GM23338 (cell line): ENCODE data around the gene ZBTB20. TPM values are rescaled to one million over a fixed set of nuclear protein-coding genes. Genes with fewer than 3 reads are reported as not detected.

Experiments used
- ATAC-seq: fragments of 200-7000 bp; cut with Tn5 transposase; 3 replicates; pipeline ENCODE4 v1.9.1; 2020
- DNase-seq: peaks from one replicate; pipeline ENCODE4 v3.0.0-alpha.2; 2015; ENCODE audit warnings: low spot score
- H2AFZ ChIP-seq: fragments of 200-600 bp; sonication (generic); 2 replicates; pipeline ENCODE4 v1.8.0; 2016; ENCODE audit warnings: antibody characterized with exemption, mild to moderate bottlenecking, moderate library complexity
- H3F3A ChIP-seq: fragments of 200-600 bp; sonication (generic); replicated peaks from 2 replicates; pipeline ENCODE4 v1.8.0; 2017; ENCODE audit warnings: antibody characterized with exemption, mixed run types, low read depth
- H3K27ac ChIP-seq: fragments of 200-600 bp; sonication (generic); 2 replicates; pipeline ENCODE4 v1.6.1; 2016; ENCODE audit warnings: low read depth
- H3K27me3 ChIP-seq: fragments of 200-600 bp; sonication (generic); 2 replicates; pipeline ENCODE4 v1.8.0; 2016; ENCODE audit warnings: mild to moderate bottlenecking, mixed run types, moderate library complexity; ENCODE audit not compliant: insufficient read depth
- H3K36me3 ChIP-seq: fragments of 200-600 bp; sonication (generic); 2 replicates; pipeline ENCODE4 v1.8.0; 2016; ENCODE audit warnings: mild to moderate bottlenecking; ENCODE audit not compliant: insufficient read depth
- H3K4me1 ChIP-seq: fragments of 200-600 bp; sonication (generic); 2 replicates; pipeline ENCODE4 v1.8.0; 2016; ENCODE audit warnings: mild to moderate bottlenecking, moderate library complexity; ENCODE audit not compliant: insufficient read depth
- H3K4me2 ChIP-seq: fragments of 200-600 bp; sonication (generic); 2 replicates; pipeline ENCODE4 v1.7.1; 2017; ENCODE audit warnings: mixed run types
- H3K4me3 ChIP-seq: fragments of 200-600 bp; sonication (generic); 2 replicates; pipeline ENCODE4 v1.6.1; 2016; ENCODE audit warnings: mixed run types
- H3K79me2 ChIP-seq: fragments of 200-600 bp; sonication (generic); replicated peaks from 2 replicates; pipeline ENCODE4 v1.8.0; 2017; ENCODE audit warnings: mild to moderate bottlenecking; ENCODE audit not compliant: insufficient read depth
- H3K9me2 ChIP-seq: fragments of 200-600 bp; sonication (generic); 2 replicates; pipeline ENCODE4 v1.8.0; 2017; ENCODE audit not compliant: insufficient read depth
- H4K20me1 ChIP-seq: fragments of 200-600 bp; sonication (generic); replicated peaks from 2 replicates; pipeline ENCODE4 v1.8.0; 2017; ENCODE audit warnings: mild to moderate bottlenecking; ENCODE audit not compliant: insufficient read depth
- H3K27ac Mint-ChIP-seq: 2 replicates; pipeline ENCODE4 v1.8.0; 2020; ENCODE audit warnings: inconsistent platforms, mild to moderate bottlenecking, moderate library complexity, mixed read lengths
- H3K27me3 Mint-ChIP-seq: 3 replicates; pipeline ENCODE4 v1.8.0; 2022; ENCODE audit warnings: low read depth, mild to moderate bottlenecking, moderate library complexity, mixed read lengths, inconsistent platforms; ENCODE audit not compliant: insufficient read depth, poor library complexity
- H3K36me3 Mint-ChIP-seq: 3 replicates; pipeline ENCODE4 v1.8.0; 2021; ENCODE audit warnings: low read depth, mild to moderate bottlenecking, inconsistent platforms, moderate library complexity, mixed read lengths
- H3K4me1 Mint-ChIP-seq: 3 replicates; pipeline ENCODE4 v1.8.0; 2020; ENCODE audit warnings: mild to moderate bottlenecking, inconsistent platforms, mixed read lengths
- H3K4me3 Mint-ChIP-seq: 3 replicates; pipeline ENCODE4 v1.8.0; 2021; ENCODE audit warnings: moderate library complexity, mild to moderate bottlenecking, inconsistent platforms, mixed read lengths
- H3K9me3 Mint-ChIP-seq: 3 replicates; pipeline ENCODE4 v1.8.0; 2020; ENCODE audit warnings: moderate library complexity, mild to moderate bottlenecking, inconsistent platforms, mixed read lengths
- CTCF ChIP-seq, 2 experiments: fragments of 200-600 bp in 1 of 2; sonication (generic) in 1 of 2; conservative IDR thresholded peaks; 2 replicates each; pipeline versions ENCODE4 v1.5.1 to v1.6.1; 2016 to 2017; ENCODE audit warnings: antibody characterized with exemption in 2 of 2, low read depth in 2 of 2, mild to moderate bottlenecking in 2 of 2, moderate library complexity in 1 of 2
- ETS1 ChIP-seq: IDR thresholded peaks from 2 replicates; pipeline ENCODE4 v1.6.1; 2016; ENCODE audit warnings: antibody characterized with exemption
- EZH2 ChIP-seq: fragments of 200-600 bp; sonication (generic); IDR thresholded peaks from one replicate; pipeline ENCODE4 v1.8.0; 2017; ENCODE audit warnings: antibody characterized with exemption, mild to moderate bottlenecking, low read depth; ENCODE audit not compliant: unreplicated experiment
- EZH2phosphoT487 ChIP-seq: fragments of 200-600 bp; sonication (generic); IDR thresholded peaks from one replicate; pipeline ENCODE4 v1.8.1; 2018; ENCODE audit warnings: antibody characterized with exemption; ENCODE audit not compliant: unreplicated experiment
- JUNB ChIP-seq: IDR thresholded peaks from one replicate; pipeline ENCODE4 v1.6.1; 2016; ENCODE audit warnings: antibody characterized with exemption; ENCODE audit not compliant: unreplicated experiment
- POLR2AphosphoS5 ChIP-seq: IDR thresholded peaks from 2 replicates; pipeline ENCODE4 v1.6.1; 2016; ENCODE audit warnings: antibody characterized with exemption, low read depth
- REST ChIP-seq: IDR thresholded peaks from one replicate; pipeline ENCODE4 v1.6.1; 2018; ENCODE audit warnings: antibody characterized with exemption; ENCODE audit not compliant: unreplicated experiment
- STAT1 ChIP-seq: IDR thresholded peaks from one replicate; pipeline ENCODE4 v1.6.1; 2016; ENCODE audit warnings: antibody characterized with exemption; ENCODE audit not compliant: unreplicated experiment
- ZNF114 ChIP-seq: fragments of 250-450 bp; sonication (Bioruptor Pico); IDR thresholded peaks from 2 replicates; pipeline ENCODE4 v1.5.0; 2020; ENCODE audit warnings: mild to moderate bottlenecking, moderate library complexity
- ZNF331 ChIP-seq: fragments of 250-450 bp; sonication (Bioruptor Pico); IDR thresholded peaks from 2 replicates; pipeline ENCODE4 v1.5.0; 2020; ENCODE audit warnings: low read depth, mild to moderate bottlenecking, moderate library complexity
- ZNF462 ChIP-seq: fragments of 250-450 bp; sonication (Bioruptor Pico); IDR thresholded peaks from 2 replicates; pipeline ENCODE4 v1.5.0; 2020; ENCODE audit warnings: mild to moderate bottlenecking, moderate library complexity
- polyA plus RNA-seq: library from polyadenylated mRNA; unstranded; fragments of >200 nt; fragmentation: Nextera tagmentation; extraction: Ambion mirVana; gene quantifications from 2 replicates; pipeline ENCODE4 v1.2.1, GENCODE V29; 2016
- total RNA-seq: library from RNA; depleted of rRNA; stranded (reverse); fragments of >200 nt; shearing (Covaris generic); gene quantifications from 2 replicates; pipeline ENCODE4 v1.2.3, GENCODE V29; 2014

The ZBTB20 gene
- total and polyA plus RNA-seq, 2 experiments from 2014 or later, result 2.0 to 3.3 TPM

GRCh38 chr3:114660808-114661207 is 486.3 kb downstream of the ZBTB20 start (continued):
- no peak for TF ChIP-seq POLR2AphosphoS5
- no peak for TF ChIP-seq ZNF114
- no peak for TF ChIP-seq ETS1
- no peak for TF ChIP-seq STAT1
- no peak for TF ChIP-seq EZH2phosphoT487
- TF ChIP-seq ZNF331 (CRISPR knock-in tag), result no peak
- TF ChIP-seq JUNB, result no peak

GRCh38 chr3:114660124-114660523 is 487.0 kb downstream of the ZBTB20 start:
- Histone ChIP-seq H3K4me3 (no peak overlapping the region), H3F3A (no peaks in the 10 kb centered on the region), H3K27me3 (no peaks in the 10 kb centered on the region), H3K4me2 (no peak overlapping the region), H3K4me1 (no peaks in the 10 kb centered on the region), H2AFZ (no peak overlapping the region), H3K36me3 (no peaks in the 10 kb centered on the region), H4K20me1 (no peaks in the 10 kb centered on the region), H3K27ac (no peak overlapping the region), H3K79me2 (no peaks in the 10 kb centered on the region), H3K9me2 (0 out of 2 replicates have a peak, but pooled peaks cover 6% of the 10 kb centered on the region)
- no peaks in the 10 kb centered on the region; the same call in 2 of the 3 replicates for H3K9me3 Mint-ChIP-seq
- DNase-seq (no peak), ATAC-seq (no peak)
- H3K27me3 Mint-ChIP-seq, result no peaks in the 10 kb centered on the region
- no peak overlapping the region for H3K27ac Mint-ChIP-seq
- peaks cover 5% of the 10 kb centered on the region; the same call in 1 of the 3 replicates for H3K4me1 Mint-ChIP-seq
- H3K36me3 Mint-ChIP-seq, result no peaks in the 10 kb centered on the region; the same call in 1 of the 3 replicates
- no peak overlapping the region for H3K4me3 Mint-ChIP-seq
- TF ChIP-seq EZH2 (no peak), ETS1 (no peak), ZNF462 (CRISPR knock-in tag) (no peak), STAT1 (no peak), ZNF114 (no peak), REST (no peak), ZNF331 (CRISPR knock-in tag) (no peak), CTCF (conservative IDR thresholded peaks at IDR 0.05; ENCODE audit: low read depth in 2 of 2) (no peak)
